Endothelial cell of umbilical vein (primary cell): Measurements from ENCODE around the gene RAB31. TPM values are rescaled to one million over a fixed set of nuclear protein-coding genes. Genes with fewer than 3 reads are reported as not detected.

Experiments used
- BruUV-seq: library from RNA; stranded (reverse); fragments of 400-500 nt; replicated peaks from 2 replicates; lab custom pipeline; 2021; lab: Mats Ljungman, UMichigan
- CTCF ChIA-PET: fragments of 300-600, 350-600 bp; sonication (Branson Sonifier 250); formaldehyde crosslinking; loops from one replicate; lab custom pipeline; 2021; ENCODE audit warnings: antibody characterized with exemption, inconsistent platforms; lab: Charles Lee
- POLR2A ChIA-PET: fragments of 300-600, 350-600 bp; sonication (Branson Sonifier 250); formaldehyde crosslinking; loops from one replicate; lab custom pipeline; 2021; ENCODE audit warnings: antibody characterized with exemption, inconsistent platforms; lab: Charles Lee
- DNase-seq: peaks from one replicate; pipeline ENCODE4 v3.0.0-alpha.2; 2011; ENCODE audit warnings: low read depth, low spot score
- FAIRE-seq: peaks from 2 replicates; lab custom pipeline; 2011; peaks lifted over from hg19 to GRCh38; lab: Jason Lieb, UNC
- H2AFZ ChIP-seq: 2 replicates; pipeline ENCODE4 v1.6.0; 2012; ENCODE audit warnings: low read depth, low read length, control low read depth, inconsistent platforms
- H3K27ac ChIP-seq: 2 replicates; pipeline ENCODE4 v1.5.1; 2011; ENCODE audit warnings: low read depth, mild to moderate bottlenecking, control low read depth, low read length, moderate library complexity; ENCODE audit not compliant: insufficient read depth
- H3K27me3 ChIP-seq, 2 experiments: 2 replicates each; pipeline versions ENCODE4 v1.6.0 to v1.6.1; 2011; ENCODE audit warnings: low read length in 2 of 2, mixed read lengths in 1 of 2; ENCODE audit not compliant: control insufficient read depth in 2 of 2, insufficient read depth in 2 of 2
- H3K36me3 ChIP-seq, 2 experiments: 2 replicates in 1 of 2; 3 replicates in 1 of 2; pipeline ENCODE4 v1.5.1; 2011; ENCODE audit warnings: low read length in 2 of 2, mild to moderate bottlenecking in 1 of 2, moderate library complexity in 1 of 2; ENCODE audit not compliant: control insufficient read depth in 2 of 2, insufficient read depth in 2 of 2; ENCODE audit errors: extremely low read depth in 1 of 2
- H3K4me1 ChIP-seq: 3 replicates; pipeline ENCODE4 v1.5.1; 2011; ENCODE audit warnings: mild to moderate bottlenecking, low read length; ENCODE audit not compliant: control insufficient read depth, insufficient read depth; ENCODE audit errors: extremely low read depth
- H3K4me2 ChIP-seq: 2 replicates; pipeline ENCODE4 v1.6.1; 2011; ENCODE audit warnings: low read length, control low read depth, mixed read lengths; ENCODE audit not compliant: insufficient read depth
- H3K4me3 ChIP-seq, 3 experiments: fragments of 200-600 bp in 1 of 3; sonication (generic), shearing (Covaris generic) in 1 of 3; replicated peaks in 1 of 3; 2 replicates each; pipeline ENCODE4 v1.5.1; 2011 to 2016; ENCODE audit warnings: control low read depth in 3 of 3, low read length in 3 of 3, mild to moderate bottlenecking in 2 of 3, inconsistent platforms in 1 of 3, low read depth in 1 of 3, moderate library complexity in 1 of 3; ENCODE audit not compliant: insufficient read depth in 1 of 3
- H3K79me2 ChIP-seq: 2 replicates; pipeline ENCODE4 v1.6.0; 2012; ENCODE audit warnings: low read length, inconsistent platforms; ENCODE audit not compliant: control insufficient read depth, insufficient read depth
- H3K9ac ChIP-seq: replicated peaks from 2 replicates; pipeline ENCODE3; 2011; ENCODE audit warnings: low read length, control low read depth; ENCODE audit not compliant: insufficient read depth; ENCODE audit errors: extremely low read depth
- H3K9me1 ChIP-seq: replicated peaks from 3 replicates; pipeline ENCODE4 v1.6.0; 2011; ENCODE audit warnings: mild to moderate bottlenecking, low read length; ENCODE audit not compliant: control insufficient read depth, insufficient read depth; ENCODE audit errors: extremely low read depth
- H3K9me3 ChIP-seq: replicated peaks from 2 replicates; pipeline ENCODE4 v1.5.1; 2012; ENCODE audit warnings: low read length, inconsistent platforms; ENCODE audit not compliant: control insufficient read depth, insufficient read depth
- H4K20me1 ChIP-seq: replicated peaks from 2 replicates; pipeline ENCODE3; 2011; ENCODE audit warnings: mild to moderate bottlenecking, low read length; ENCODE audit not compliant: control insufficient read depth, insufficient read depth; ENCODE audit errors: extremely low read depth
- EZH2 ChIP-seq: IDR thresholded peaks from 2 replicates; pipeline ENCODE4 v1.6.1; 2012; ENCODE audit warnings: borderline replicate concordance, low read depth, mild to moderate bottlenecking, moderate library complexity, low read length, inconsistent platforms; ENCODE audit not compliant: severe bottlenecking
- FOS ChIP-seq: IDR thresholded peaks from 2 replicates; pipeline ENCODE4 v1.6.1; 2011; ENCODE audit warnings: mild to moderate bottlenecking, low read length, moderate library complexity, borderline replicate concordance; ENCODE audit not compliant: insufficient read depth
- GATA2 ChIP-seq: IDR thresholded peaks from 2 replicates; pipeline ENCODE4 v1.7.0; 2011; ENCODE audit warnings: low read depth, mild to moderate bottlenecking, moderate library complexity, mixed read lengths, low read length; ENCODE audit not compliant: insufficient read length, insufficient read depth
- JUN ChIP-seq: IDR thresholded peaks from 2 replicates; pipeline ENCODE4 v1.6.1; 2011; ENCODE audit warnings: borderline replicate concordance, low read depth; ENCODE audit not compliant: insufficient read length, insufficient read depth
- MYC ChIP-seq: IDR thresholded peaks from one replicate; pipeline ENCODE4 v1.6.1; 2011; ENCODE audit warnings: mild to moderate bottlenecking, low read depth, low read length
- POLR2A ChIP-seq: IDR thresholded peaks from 2 replicates; pipeline ENCODE4 v1.6.1; 2012; ENCODE audit warnings: low read depth, mild to moderate bottlenecking, control low read depth, low read length
- POLR2AphosphoS5 ChIP-seq: IDR thresholded peaks from 2 replicates; pipeline ENCODE4 v1.6.1; 2012; ENCODE audit warnings: low read depth, mild to moderate bottlenecking, control low read depth, low read length, moderate library complexity; ENCODE audit not compliant: insufficient read depth
- dilution Hi-C: fragments of 300-500 bp; cut with MboI; formaldehyde crosslinking; loops from one replicate; pipeline ENCODE4 v1.15.0; 2019; ENCODE audit warnings: low sequenced_read_pairs; ENCODE audit not compliant: extremely low pct_ligation_motif_present
- intact Hi-C: fragments of 100-400 bp; cut with micrococcal nuclease; formaldehyde crosslinking; loops from one replicate; pipeline ENCODE4 v1.10.0; 2022
- polyA plus RNA-seq, 4 experiments: library from polyadenylated mRNA; depleted of rRNA in 3 of 4; stranded (reverse) in 3 of 4; unstranded in 1 of 4; fragments of >200 nt; gene quantifications; 2 replicates each; pipeline versions ENCODE4 v1.2.1 to v1.2.3, GENCODE V29; 2011 to 2012; ENCODE audit warnings: missing spikeins in 1 of 4
- total RNA-seq: library from RNA; stranded (reverse); gene quantifications from 2 replicates; pipeline ENCODE4 v1.2.3, GENCODE V29; 2021
- TF ChIP-seq, protein P1 (sequence below), 2 donors: IDR thresholded peaks; 1 replicate in 1 of 2; 2 replicates in 1 of 2; pipeline ENCODE4 v1.5.1; 2011; ENCODE audit warnings: low read length in 2 of 2, mild to moderate bottlenecking in 2 of 2, moderate library complexity in 2 of 2, control low read depth in 1 of 2, inconsistent platforms in 1 of 2, low read depth in 1 of 2; ENCODE audit not compliant: insufficient read depth in 1 of 2; ENCODE audit errors: extremely low read depth in 1 of 2
- TF ChIP-seq, protein P2 (sequence below): IDR thresholded peaks from 2 replicates; pipeline ENCODE4 v1.6.1; 2011; ENCODE audit not compliant: insufficient read depth, insufficient read length

Gene RAB31
- total and polyA plus RNA-seq, 2 donors (not counting 3 experiments of a cell fraction or from before 2014, with no cell fraction given): 30.5 TPM

DNA sequence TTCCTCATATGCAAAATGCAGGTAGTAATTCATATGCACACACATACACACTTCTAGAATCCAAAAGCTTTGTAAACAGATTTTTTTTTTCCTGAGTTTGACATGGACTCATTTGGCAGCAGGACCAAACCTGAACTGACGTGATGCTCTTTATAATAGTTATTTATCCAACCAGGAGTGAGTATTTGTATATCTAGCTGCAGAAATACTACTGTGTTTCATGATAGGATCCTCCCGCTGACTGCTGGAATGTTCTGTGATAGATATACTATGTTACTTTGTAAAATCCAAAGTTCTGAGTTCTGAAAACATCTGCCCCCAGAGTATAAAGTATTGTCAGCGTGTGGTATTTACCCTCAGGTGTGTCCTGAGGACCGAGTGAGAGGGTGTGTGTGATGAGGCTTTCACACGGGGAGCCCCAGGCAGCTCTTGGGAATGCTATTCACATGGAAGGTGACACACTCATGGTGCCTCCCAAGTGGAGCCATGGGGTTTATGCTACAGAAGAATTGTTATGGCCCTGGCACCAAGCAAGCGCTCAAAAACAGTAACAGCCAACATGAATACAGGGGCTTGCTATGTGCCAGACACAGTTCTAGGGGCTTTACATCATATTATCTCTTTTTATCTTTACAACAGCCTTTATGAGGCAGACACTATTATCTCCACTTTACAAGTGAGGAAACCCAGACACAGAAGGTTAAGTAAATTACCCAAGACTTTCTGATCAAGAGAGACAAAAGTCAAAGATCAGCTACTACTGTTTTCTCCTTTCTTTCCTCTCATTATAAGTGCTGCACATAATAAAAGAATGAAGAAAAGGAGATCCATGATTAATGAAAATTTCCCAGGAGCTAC lies 161.0 kb downstream of the RAB31 start:
- no peaks in the 10 kb centered on the region for H4K20me1 ChIP-seq
- H3K9ac ChIP-seq: no peak overlapping the region
- no TSS peak for BruUV-seq
- TF ChIP-seq MYC: no peak
- no peak for TF ChIP-seq POLR2AphosphoS5
- TF ChIP-seq, protein P1, sequence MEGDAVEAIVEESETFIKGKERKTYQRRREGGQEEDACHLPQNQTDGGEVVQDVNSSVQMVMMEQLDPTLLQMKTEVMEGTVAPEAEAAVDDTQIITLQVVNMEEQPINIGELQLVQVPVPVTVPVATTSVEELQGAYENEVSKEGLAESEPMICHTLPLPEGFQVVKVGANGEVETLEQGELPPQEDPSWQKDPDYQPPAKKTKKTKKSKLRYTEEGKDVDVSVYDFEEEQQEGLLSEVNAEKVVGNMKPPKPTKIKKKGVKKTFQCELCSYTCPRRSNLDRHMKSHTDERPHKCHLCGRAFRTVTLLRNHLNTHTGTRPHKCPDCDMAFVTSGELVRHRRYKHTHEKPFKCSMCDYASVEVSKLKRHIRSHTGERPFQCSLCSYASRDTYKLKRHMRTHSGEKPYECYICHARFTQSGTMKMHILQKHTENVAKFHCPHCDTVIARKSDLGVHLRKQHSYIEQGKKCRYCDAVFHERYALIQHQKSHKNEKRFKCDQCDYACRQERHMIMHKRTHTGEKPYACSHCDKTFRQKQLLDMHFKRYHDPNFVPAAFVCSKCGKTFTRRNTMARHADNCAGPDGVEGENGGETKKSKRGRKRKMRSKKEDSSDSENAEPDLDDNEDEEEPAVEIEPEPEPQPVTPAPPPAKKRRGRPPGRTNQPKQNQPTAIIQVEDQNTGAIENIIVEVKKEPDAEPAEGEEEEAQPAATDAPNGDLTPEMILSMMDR (IDR thresholded peaks at IDR 0.05; ENCODE audit: extremely low read depth in 1 of 2, insufficient read depth in 1 of 2, low read depth in 1 of 2, low read length in 2 of 2): no peak
- no peak for TF ChIP-seq GATA2
- TF ChIP-seq JUN: no peak
- TF ChIP-seq POLR2A: no peak
- no peak for TF ChIP-seq FOS
- TF ChIP-seq EZH2: no peak
- TF ChIP-seq, protein P2, sequence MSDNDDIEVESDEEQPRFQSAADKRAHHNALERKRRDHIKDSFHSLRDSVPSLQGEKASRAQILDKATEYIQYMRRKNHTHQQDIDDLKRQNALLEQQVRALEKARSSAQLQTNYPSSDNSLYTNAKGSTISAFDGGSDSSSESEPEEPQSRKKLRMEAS: no peak
- no peak for DNase-seq
- ChIA-PET POLR2A (interaction anchor here (0.6 to 1.0 kb wide), 2 partner anchors 8 to 179 kb away, joined by 3 to 4 read pairs; no protein-coding TSS in a partner anchor), CTCF (interaction anchor here (1.0 to 1.5 kb wide), 3 partner anchors 28 to 294 kb away, joined by 3 to 4 read pairs (median 4); no protein-coding TSS in a partner anchor)
- H3K4me2 ChIP-seq: no peak overlapping the region
- no peak overlapping the region for H3K27ac ChIP-seq
- intact Hi-C loops: loop anchor here (1.0 kb wide), 1 partner anchor 8 kb away; no protein-coding TSS in a partner anchor
- no peak overlapping the region for H3K4me3 ChIP-seq
- no peaks in the 10 kb centered on the region for H3K79me2 ChIP-seq
- dilution Hi-C loops: no loop called here
- no peaks in the 10 kb centered on the region for H3K27me3 ChIP-seq
- no peaks in the 10 kb centered on the region for H3K9me3 ChIP-seq
- H3K4me1 ChIP-seq: peaks cover 20% of the 10 kb centered on the region
- no peak for FAIRE-seq
- no peak overlapping the region for H2AFZ ChIP-seq
- no peaks in the 10 kb centered on the region for H3K9me1 ChIP-seq
- no peaks in the 10 kb centered on the region for H3K36me3 ChIP-seq
